Stimulated activated CD4-positive, alpha-beta T cell treated with anti-CD3 and anti-CD28 coated beads, Interleukin-12 subunit alpha, Interleukin-12 subunit beta, amount 100 ng/mL, for 48 hours (primary cell): ENCODE measurements around the gene CIITA.

Experiments used
- DNase-seq, 3 donors: peaks; one replicate each; pipeline ENCODE4 v3.0.0-alpha.2; 2020; ENCODE audit warnings: low read depth in 2 of 3, low spot score in 1 of 3

CIITA gene

GRCh38 chr16:10851512-10851911 lies 25.5 kb upstream of the CIITA start:
- DNase-seq: no peak

GRCh38 chr16:10852286-10852685 lies 24.7 kb upstream of the CIITA start:
- DNase-seq: no peak

- DNase-seq: no peak
These were observed 24.1 kb upstream of the CIITA start for GRCh38 chr16:10852948-10853347.

GRCh38 chr16:10856042-10856441 lies 21.0 kb upstream of the CIITA start:
- DNase-seq: no peak

GRCh38 chr16:10858203-10858602 lies 18.8 kb upstream of the CIITA start:
- DNase-seq: no peak

- no peak for DNase-seq
These were observed 18.0 kb upstream of the CIITA start for GRCh38 chr16:10859020-10859419.

- no peak for DNase-seq
These were observed 17.3 kb upstream of the CIITA start for GRCh38 chr16:10859658-10860057.

- no peak for DNase-seq
These were observed 14.6 kb upstream of the CIITA start for GRCh38 chr16:10862438-10862837.

GRCh38 chr16:10865991-10866966 lies 10.7 kb upstream of the CIITA start:
- no peak for DNase-seq

GRCh38 chr16:10867199-10867598 lies 9.8 kb upstream of the CIITA start:
- DNase-seq: no peak

GRCh38 chr16:10868104-10868595 lies 8.9 kb upstream of the CIITA start:
- no peak for DNase-seq

- DNase-seq: no peak
These were observed 8.2 kb upstream of the CIITA start for GRCh38 chr16:10868596-10869469.

- no peak for DNase-seq
These were observed 6.7 kb upstream of the CIITA start for GRCh38 chr16:10870137-10870776.

GRCh38 chr16:10870808-10871156 lies 6.2 kb upstream of the CIITA start:
- no peak for DNase-seq

GRCh38 chr16:10871157-10871991 lies 5.6 kb upstream of the CIITA start:
- DNase-seq: peak; percentile 41 to 63 (median 55)

- no peak for DNase-seq
These were observed 687 bp upstream of the CIITA start for GRCh38 chr16:10876315-10876714.

- DNase-seq: no peak
These were observed 507 bp downstream of the CIITA start for GRCh38 chr16:10877472-10877946.

- no peak for DNase-seq
These were observed 1.3 kb downstream of the CIITA start for GRCh38 chr16:10878328-10878643.

GRCh38 chr16:10878644-10879501 lies 1.9 kb downstream of the CIITA start:
- DNase-seq: no peak
